DOHH2 (cell line): ENCODE data around the gene SNIP1.

Source experiments
- H3F3A ChIP-seq: fragments of 200-600 bp; sonication (generic), shearing (Covaris generic); 2 replicates; pipeline ENCODE4 v1.6.0; 2016; ENCODE audit warnings: antibody characterized with exemption, mild to moderate bottlenecking; ENCODE audit not compliant: control insufficient read depth, insufficient read depth
- H3K27ac ChIP-seq: fragments of 200-600 bp; sonication (generic); 2 replicates; pipeline ENCODE4 v1.5.1; 2014; ENCODE audit warnings: low read depth, mild to moderate bottlenecking, low read length, moderate library complexity
- H3K27me3 ChIP-seq: fragments of 200-600 bp; sonication (generic); 2 replicates; pipeline ENCODE4 v1.6.1; 2014; ENCODE audit warnings: mild to moderate bottlenecking, low read length, mixed read lengths; ENCODE audit not compliant: control insufficient read depth
- H3K36me3 ChIP-seq: fragments of 200-600 bp; sonication (generic); 2 replicates; pipeline ENCODE4 v1.6.1; 2014; ENCODE audit warnings: mild to moderate bottlenecking, low read length, moderate library complexity, mixed read lengths; ENCODE audit not compliant: control insufficient read depth
- H3K4me1 ChIP-seq: fragments of 200-600 bp; sonication (generic); 2 replicates; pipeline ENCODE4 v1.6.1; 2014; ENCODE audit warnings: mild to moderate bottlenecking, low read length, mixed read lengths; ENCODE audit not compliant: control insufficient read depth
- H3K4me2 ChIP-seq: fragments of 200-600 bp; sonication (generic); 2 replicates; pipeline ENCODE4 v1.6.0; 2014; ENCODE audit warnings: mild to moderate bottlenecking, low read length, moderate library complexity
- H3K4me3 ChIP-seq: fragments of 200-600 bp; sonication (generic); 2 replicates; pipeline ENCODE4 v1.5.1; 2014; ENCODE audit warnings: mild to moderate bottlenecking, low read length, mixed read lengths
- H3K79me2 ChIP-seq: fragments of 200-600 bp; sonication (generic); 2 replicates; pipeline ENCODE4 v1.6.1; 2014; ENCODE audit warnings: mild to moderate bottlenecking, low read length, mixed read lengths; ENCODE audit not compliant: control insufficient read depth
- H3K9me2 ChIP-seq: fragments of 200-600 bp; sonication (generic); replicated peaks from 2 replicates; pipeline ENCODE4 v1.6.1; 2014; ENCODE audit warnings: mild to moderate bottlenecking, low read length, mixed read lengths; ENCODE audit not compliant: control insufficient read depth
- H3K9me3 ChIP-seq: fragments of 200-600 bp; sonication (generic); 2 replicates; pipeline ENCODE4 v1.6.1; 2014; ENCODE audit warnings: antibody characterized with exemption, low read length, mixed read lengths; ENCODE audit not compliant: control insufficient read depth, insufficient read depth
- H4K20me1 ChIP-seq: fragments of 200-600 bp; sonication (generic); 2 replicates; pipeline ENCODE4 v1.6.0; 2014; ENCODE audit warnings: low read depth, mild to moderate bottlenecking, antibody characterized with exemption, low read length, moderate library complexity; ENCODE audit not compliant: control insufficient read depth, insufficient read depth
- CTCF ChIP-seq: fragments of 200-600 bp; sonication (generic); IDR thresholded peaks from one replicate; pipeline ENCODE4 v1.5.1; 2014; ENCODE audit warnings: antibody characterized with exemption, mild to moderate bottlenecking, low read depth, low read length; ENCODE audit not compliant: poor library complexity, severe bottlenecking
- EZH2phosphoT487 ChIP-seq: fragments of 200-600 bp; sonication (generic); IDR thresholded peaks from 2 replicates; pipeline ENCODE4 v1.6.1; 2017; ENCODE audit warnings: borderline replicate concordance, mild to moderate bottlenecking, antibody characterized with exemption, low read length, moderate library complexity, mixed read lengths

SNIP1 gene

GRCh38 chr1:37549341-37549740 lies 4.8 kb downstream of the SNIP1 start:
- H3K79me2 ChIP-seq, result peaks cover 47% of the 10 kb centered on the region
- H3K4me3 ChIP-seq, result no peak overlapping the region

GRCh38 chr1:37545019-37545418 lies 9.1 kb downstream of the SNIP1 start:
- H3K27ac ChIP-seq, result no peak overlapping the region
- H3K27me3 ChIP-seq, result no peaks in the 10 kb centered on the region
- no peaks in the 10 kb centered on the region for H4K20me1 ChIP-seq
- H3K4me2 ChIP-seq, result no peak overlapping the region
- H3K4me1 ChIP-seq, result no peaks in the 10 kb centered on the region
- H3K36me3 ChIP-seq, result peaks cover 65% of the 10 kb centered on the region
- H3K79me2 ChIP-seq, result peaks cover 14% of the 10 kb centered on the region
- no peaks in the 10 kb centered on the region for H3K9me2 ChIP-seq
- TF ChIP-seq CTCF, result no peak
- TF ChIP-seq EZH2phosphoT487, result no peak
- H3F3A ChIP-seq, result no peaks in the 10 kb centered on the region
- H3K4me3 ChIP-seq, result no peak overlapping the region
- H3K9me3 ChIP-seq, result no peaks in the 10 kb centered on the region

More at GRCh38 chr1:37549341-37549740, 4.8 kb downstream of the SNIP1 start:
- H3K9me2 ChIP-seq, result no peaks in the 10 kb centered on the region
- H3K27ac ChIP-seq, result no peak overlapping the region
- H3K9me3 ChIP-seq, result no peaks in the 10 kb centered on the region
- TF ChIP-seq CTCF (no peak), EZH2phosphoT487 (no peak)
- no peaks in the 10 kb centered on the region for H3F3A ChIP-seq
- H3K4me2 ChIP-seq, result no peak overlapping the region
- H3K27me3 ChIP-seq, result no peaks in the 10 kb centered on the region
- peaks cover 12% of the 10 kb centered on the region for H3K4me1 ChIP-seq
- peaks cover 64% of the 10 kb centered on the region for H3K36me3 ChIP-seq
- no peaks in the 10 kb centered on the region; the same call in 1 of the 2 replicates for H4K20me1 ChIP-seq

- no peak overlapping the region for H3K4me3 ChIP-seq
- no peaks in the 10 kb centered on the region for H3K9me3 ChIP-seq
- H3K4me2 ChIP-seq, result no peak overlapping the region
- no peaks in the 10 kb centered on the region for H3F3A ChIP-seq
- H4K20me1 ChIP-seq, result no peaks in the 10 kb centered on the region
- TF ChIP-seq CTCF (no peak), EZH2phosphoT487 (no peak)
- peaks cover 9% of the 10 kb centered on the region for H3K79me2 ChIP-seq
- no peaks in the 10 kb centered on the region for H3K9me2 ChIP-seq
- H3K27me3 ChIP-seq, result no peaks in the 10 kb centered on the region
- H3K36me3 ChIP-seq, result peaks cover 64% of the 10 kb centered on the region
- no peak overlapping the region for H3K27ac ChIP-seq
- H3K4me1 ChIP-seq, result no peaks in the 10 kb centered on the region
Observed at GRCh38 chr1:37544530-37544929, 9.6 kb downstream of the SNIP1 start.
